Mucosa of descending colon (tissue), 3 donors: Measurements from ENCODE around the gene SLC6A16. TPM values are rescaled to one million over a fixed set of nuclear protein-coding genes. Genes with fewer than 3 reads are reported as not detected.

Experiments
- ATAC-seq: fragments of 200-7000 bp; cut with Tn5 transposase; one replicate; pipeline ENCODE4 v1.9.1; 2020; ENCODE audit warnings: mild to moderate bottlenecking, moderate library complexity
- DNase-seq, 3 donors: peaks; one replicate each; pipeline ENCODE4 v3.0.0-alpha.2; 2020
- H3K36me3 ChIP-seq: fragments of 200-600 bp; one replicate; pipeline ENCODE4 v1.8.0; 2021; ENCODE audit warnings: low read depth, mild to moderate bottlenecking
- H3K4me1 ChIP-seq: fragments of 200-600 bp; one replicate; pipeline ENCODE4 v1.8.0; 2021; ENCODE audit warnings: low read depth, mild to moderate bottlenecking
- H3K4me3 ChIP-seq: fragments of 200-600 bp; one replicate; pipeline ENCODE4 v1.8.0; 2021; ENCODE audit warnings: mild to moderate bottlenecking
- H3K9me3 ChIP-seq: fragments of 200-600 bp; one replicate; pipeline ENCODE4 v1.8.0; 2021; ENCODE audit warnings: mild to moderate bottlenecking
- intact Hi-C, 2 donors: fragments of 100-400 bp; cut with DNase I in 1 of 2; cut with micrococcal nuclease in 1 of 2; formaldehyde crosslinking; loops; one replicate each; pipeline versions ENCODE4 v1.11.0 to v1.11.1; 2022; cut with DNase I, micrococcal nuclease
- total RNA-seq, 3 donors: library from RNA; stranded (reverse); fragmentation: NEBNext Ultra II Directional in 2 of 3; extraction: Animal tissue kit (Norgen Biotek cat#: 25700) in 2 of 3; gene quantifications; one replicate each; pipeline versions ENCODE4 v1.2.1 to v1.2.4, GENCODE V29; 2021 to 2023
- TF ChIP-seq, protein P1 (sequence below): fragments of 200-600 bp; IDR thresholded peaks from one replicate; pipeline ENCODE4 v1.8.0; 2022; ENCODE audit warnings: antibody characterized with exemption, mild to moderate bottlenecking
- donor health status: DM: no; HTN: no; CAD: no; lungs with moderate emphysema.
- donor health status: DM: no; HTN: no; CAD: no.
- donor health status: DM: no; HTN: yes; CAD: no.

Gene SLC6A16
- total RNA-seq, 3 donors from 2014 or later: 0.36 to 3.7 (median 0.52) TPM

DNA sequence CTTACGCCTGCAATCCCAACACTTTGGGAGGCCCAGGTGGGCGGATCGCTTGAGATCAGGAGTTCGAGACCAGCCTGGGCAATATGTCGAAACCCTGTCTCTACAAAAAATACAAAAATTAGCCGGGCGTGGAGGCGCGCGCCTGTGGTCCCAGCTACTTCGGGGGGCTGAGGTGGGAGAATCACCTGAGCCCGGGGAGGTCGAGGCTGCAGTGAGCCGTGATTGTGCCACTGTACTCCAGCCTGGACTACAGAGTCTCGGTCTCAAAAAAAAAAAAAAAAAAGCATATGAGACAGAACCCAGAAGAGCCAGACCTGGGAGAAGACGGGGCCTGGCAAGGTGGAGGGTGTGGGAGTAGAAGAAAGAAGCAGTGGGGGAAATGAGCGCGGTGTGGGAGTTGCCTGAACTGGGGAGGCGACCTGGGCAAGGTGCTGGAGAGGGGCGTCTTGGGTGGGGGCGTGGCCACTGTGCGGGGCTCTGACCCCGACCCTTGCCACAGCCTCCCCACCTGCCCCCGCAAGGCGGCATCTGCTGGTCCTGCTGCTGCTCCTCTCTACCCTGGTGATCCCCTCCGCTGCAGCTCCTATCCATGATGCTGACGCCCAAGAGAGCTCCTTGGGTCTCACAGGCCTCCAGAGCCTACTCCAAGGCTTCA is 39.2 kb upstream of the SLC6A16 start:
- TF ChIP-seq, protein P1, sequence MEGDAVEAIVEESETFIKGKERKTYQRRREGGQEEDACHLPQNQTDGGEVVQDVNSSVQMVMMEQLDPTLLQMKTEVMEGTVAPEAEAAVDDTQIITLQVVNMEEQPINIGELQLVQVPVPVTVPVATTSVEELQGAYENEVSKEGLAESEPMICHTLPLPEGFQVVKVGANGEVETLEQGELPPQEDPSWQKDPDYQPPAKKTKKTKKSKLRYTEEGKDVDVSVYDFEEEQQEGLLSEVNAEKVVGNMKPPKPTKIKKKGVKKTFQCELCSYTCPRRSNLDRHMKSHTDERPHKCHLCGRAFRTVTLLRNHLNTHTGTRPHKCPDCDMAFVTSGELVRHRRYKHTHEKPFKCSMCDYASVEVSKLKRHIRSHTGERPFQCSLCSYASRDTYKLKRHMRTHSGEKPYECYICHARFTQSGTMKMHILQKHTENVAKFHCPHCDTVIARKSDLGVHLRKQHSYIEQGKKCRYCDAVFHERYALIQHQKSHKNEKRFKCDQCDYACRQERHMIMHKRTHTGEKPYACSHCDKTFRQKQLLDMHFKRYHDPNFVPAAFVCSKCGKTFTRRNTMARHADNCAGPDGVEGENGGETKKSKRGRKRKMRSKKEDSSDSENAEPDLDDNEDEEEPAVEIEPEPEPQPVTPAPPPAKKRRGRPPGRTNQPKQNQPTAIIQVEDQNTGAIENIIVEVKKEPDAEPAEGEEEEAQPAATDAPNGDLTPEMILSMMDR: no peak
- DNase-seq: peak in 1 of 3 donors; percentile 41
- H3K4me1 ChIP-seq: peaks cover 13% of the 10 kb centered on the region

DNA sequence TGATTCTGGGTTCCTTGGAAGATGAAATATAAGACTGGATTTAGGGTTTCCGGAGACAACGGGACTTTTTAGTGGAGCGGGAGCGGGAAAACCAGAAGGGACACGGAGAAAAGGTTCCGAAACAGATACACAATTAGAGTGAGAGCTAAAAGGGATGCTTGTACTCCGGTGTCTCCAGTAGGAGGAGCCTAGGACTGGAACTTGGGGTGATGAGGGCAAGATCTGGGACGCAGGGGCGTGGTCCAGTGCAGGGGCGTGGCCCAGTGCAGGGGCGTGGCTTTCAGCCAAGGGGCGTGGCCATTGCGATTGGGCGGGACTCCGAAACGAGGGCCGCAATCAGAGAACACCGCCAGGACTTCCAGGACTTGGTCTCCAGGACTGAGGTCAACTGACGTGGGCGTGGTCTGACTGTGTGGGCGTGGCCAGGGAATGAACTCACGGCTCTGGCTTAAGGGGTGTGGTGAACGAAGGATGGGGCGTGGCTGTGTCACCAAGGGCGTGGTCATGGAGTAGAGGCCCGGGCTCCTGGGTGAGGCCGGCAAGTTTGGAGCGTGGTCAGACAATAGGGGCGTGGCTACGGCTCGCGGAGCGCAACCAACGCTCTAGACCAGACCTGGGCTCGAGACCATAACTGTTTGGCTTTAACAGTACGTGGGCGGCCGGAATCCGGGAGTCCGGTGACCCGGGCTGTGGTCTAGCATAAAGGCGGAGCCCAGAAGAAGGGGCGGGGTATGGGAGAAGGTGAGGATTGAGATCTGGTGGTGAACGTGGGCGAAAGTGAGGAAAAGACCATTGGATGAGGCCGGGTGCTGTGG is 38.5 kb upstream of the SLC6A16 start, which contains the start of gene DKKL1:
DKKL1 (plus strand) TSS at position 610 of the 815 bp plus-strand sequence; CDS start at position 732, 122 bp downstream.
- DNase-seq: peak; percentile 99 to 100 (median 99)
- intact Hi-C loops: no loop called here
- Histone ChIP-seq H3K9me3 (peaks cover under 1% of the 10 kb centered on the region), H3K4me1 (peaks cover 13% of the 10 kb centered on the region), H3K4me3 (no peak within 1 kb of the TSS), H3K36me3 (no peaks in the 10 kb centered on the region)
- peak; percentile 94 for ATAC-seq
- TF ChIP-seq, protein P1: no peak

More for the DNA sequence above, 39.2 kb upstream of the SLC6A16 start:
- Histone ChIP-seq H3K4me3 (no peak overlapping the region), H3K9me3 (peaks cover 8% of the 10 kb centered on the region), H3K36me3 (no peaks in the 10 kb centered on the region)
- ATAC-seq: no peak
- intact Hi-C loops: no loop called here

DNA sequence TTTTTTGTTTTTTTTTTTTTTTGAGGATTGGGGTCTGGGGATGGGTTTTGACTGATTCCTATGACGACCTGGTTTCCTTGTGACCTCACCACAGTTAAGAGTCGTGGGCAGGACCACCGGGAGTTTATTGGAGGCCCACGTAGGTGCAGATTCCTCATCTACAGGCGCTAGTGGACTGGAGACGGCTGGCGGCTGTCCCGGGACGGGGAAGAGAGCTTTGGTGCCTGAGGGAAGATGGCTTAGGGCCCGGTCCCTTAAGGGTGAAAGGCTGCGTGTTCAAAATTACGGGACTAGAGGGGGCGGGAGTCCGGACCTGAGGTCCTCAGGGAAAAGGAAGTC is 37.9 kb upstream of the SLC6A16 start:
- intact Hi-C loops: no loop called here
- TF ChIP-seq, protein P1: no peak
- Histone ChIP-seq H3K4me3 (no peak overlapping the region), H3K9me3 (no peaks in the 10 kb centered on the region), H3K4me1 (peaks cover 13% of the 10 kb centered on the region), H3K36me3 (no peaks in the 10 kb centered on the region)
- ATAC-seq (peak; percentile 2), DNase-seq (peak; percentile 38 to 69 (median 59))

DNA sequence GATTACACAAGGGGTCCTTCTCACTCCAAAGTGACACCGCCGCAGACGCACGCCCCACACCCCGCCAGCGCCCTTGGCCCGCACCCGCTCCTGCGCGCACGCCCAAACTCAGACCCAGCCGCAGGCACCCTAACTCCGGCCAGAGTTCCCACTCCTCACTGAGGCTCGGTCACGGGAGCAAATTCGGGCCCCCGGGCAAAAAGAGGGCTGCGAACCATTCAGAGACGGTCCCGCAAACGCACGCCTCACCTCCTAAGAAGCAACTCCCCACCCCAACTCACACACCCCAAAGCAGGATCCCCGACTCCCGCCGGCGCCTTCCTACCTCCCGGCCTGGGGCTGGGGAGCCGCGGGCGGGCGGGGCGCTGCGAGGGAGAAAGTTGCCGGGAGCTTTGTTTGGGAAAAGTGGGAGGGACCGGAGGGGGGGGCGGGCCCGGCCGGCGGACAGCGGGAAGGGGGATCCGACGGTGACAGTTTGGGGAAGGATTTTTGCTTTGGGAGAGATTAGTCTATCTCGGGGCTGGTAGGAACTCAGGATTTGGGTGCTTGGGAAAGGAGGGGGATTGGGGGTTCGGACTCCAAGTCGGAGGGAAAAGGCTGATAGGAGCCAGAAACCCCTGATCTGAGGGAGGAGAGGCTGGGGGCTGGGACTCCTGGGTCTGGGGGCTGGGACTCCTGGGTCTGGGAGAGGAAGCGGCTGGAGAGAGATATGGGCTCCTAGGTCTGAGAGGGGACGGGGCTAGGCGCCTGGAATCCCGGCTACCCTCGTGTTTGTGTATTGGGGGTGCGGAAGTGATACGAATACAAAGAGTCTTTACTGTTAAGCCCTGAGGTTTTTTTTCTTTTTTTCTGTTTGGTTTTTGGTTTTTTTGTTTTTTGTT is 37.3 kb upstream of the SLC6A16 start, which contains the start of gene TEAD2:
TEAD2 (minus strand) TSS at position 369 of the 881 bp plus-strand sequence. CDS start 2,341 bp downstream, outside the sequence.
- TF ChIP-seq, protein P1: no peak
- intact Hi-C loops: no loop called here
- DNase-seq (peak; percentile 74 to 79 (median 78)), ATAC-seq (peak; percentile 43)
- Histone ChIP-seq H3K4me3 (peak within 1 kb of the TSS; percentile 24), H3K36me3 (no peaks in the 10 kb centered on the region), H3K4me1 (peaks cover 13% of the 10 kb centered on the region), H3K9me3 (no peaks in the 10 kb centered on the region)

DNA sequence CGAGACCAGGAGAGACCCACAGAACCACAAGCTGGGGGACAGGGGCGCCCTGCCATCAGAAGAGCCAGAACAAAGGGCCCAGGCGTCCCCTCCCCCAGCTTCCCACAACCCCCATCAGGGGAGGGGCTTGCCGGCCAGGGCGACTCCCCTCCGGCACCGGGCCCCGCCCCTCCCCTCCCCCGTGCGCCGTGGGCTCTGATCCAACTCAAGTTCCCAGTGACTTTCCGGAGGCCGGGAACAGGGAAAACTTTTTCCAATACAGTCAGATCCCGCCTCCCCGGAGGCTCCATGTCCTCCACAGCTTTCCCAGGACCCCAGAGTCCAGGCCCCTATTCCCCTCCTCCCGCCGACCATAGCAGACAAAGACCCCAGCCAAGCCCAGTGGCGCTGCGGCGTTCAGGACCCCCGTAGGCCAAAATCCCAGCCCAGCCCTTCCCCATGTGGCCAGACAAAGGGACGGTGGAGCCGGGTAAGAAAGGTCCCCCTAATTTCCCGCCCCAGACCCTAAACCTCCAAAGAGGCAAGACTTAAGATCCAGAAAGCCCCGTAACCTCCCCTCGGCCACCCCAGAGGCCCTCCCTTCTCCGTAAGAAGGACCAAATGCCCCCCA is 36.6 kb upstream of the SLC6A16 start:
- DNase-seq: peak; percentile 80 to 87 (median 83)
- H3K4me3 ChIP-seq: peak overlapping the region; percentile 24
- no peaks in the 10 kb centered on the region for H3K36me3 ChIP-seq
- peaks cover 13% of the 10 kb centered on the region for H3K4me1 ChIP-seq
- intact Hi-C loops: no loop called here
- ATAC-seq: peak; percentile 52
- TF ChIP-seq, protein P1: no peak
- H3K9me3 ChIP-seq: no peaks in the 10 kb centered on the region
